ENCODE measurements around the gene WDR74.
"Not testable (repeated sequence)": the region's sequence is repeated elsewhere in the genome, so short reads cannot be mapped to it uniquely, and the experiment has no call there.

WDR74 gene

DNA sequence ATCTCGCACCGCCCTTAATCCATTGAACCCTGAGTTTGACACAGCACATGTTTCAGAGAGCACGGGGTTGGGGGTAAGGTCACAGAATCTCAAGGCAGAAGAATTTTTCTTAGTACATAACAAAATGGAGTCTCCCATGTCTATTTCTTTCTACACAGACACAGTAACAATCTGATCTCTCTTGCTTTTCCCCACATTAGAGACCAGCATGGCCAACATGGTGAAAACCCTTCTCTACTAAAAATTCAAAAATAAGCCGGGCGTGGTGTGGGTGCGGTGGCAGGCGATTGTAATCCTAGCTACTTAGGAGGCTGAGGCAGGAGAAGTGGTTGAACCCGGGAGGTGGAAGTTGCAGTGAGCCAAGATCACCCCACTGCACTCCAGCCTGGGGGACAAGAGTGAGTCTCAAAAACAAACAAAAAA, 19.9 kb upstream of the WDR74 start:
- not testable (repeated sequence) for DNase-seq

GRCh38 chr11:62858201-62858600, 18.8 kb upstream of the WDR74 start:
- DNase-seq, result no peak

- DNase-seq, result no peak
Observed at GRCh38 chr11:62857541-62857982, 18.2 kb upstream of the WDR74 start.

- DNase-seq, result no peak
Observed at GRCh38 chr11:62856333-62856895, 17.0 kb upstream of the WDR74 start.

DNA sequence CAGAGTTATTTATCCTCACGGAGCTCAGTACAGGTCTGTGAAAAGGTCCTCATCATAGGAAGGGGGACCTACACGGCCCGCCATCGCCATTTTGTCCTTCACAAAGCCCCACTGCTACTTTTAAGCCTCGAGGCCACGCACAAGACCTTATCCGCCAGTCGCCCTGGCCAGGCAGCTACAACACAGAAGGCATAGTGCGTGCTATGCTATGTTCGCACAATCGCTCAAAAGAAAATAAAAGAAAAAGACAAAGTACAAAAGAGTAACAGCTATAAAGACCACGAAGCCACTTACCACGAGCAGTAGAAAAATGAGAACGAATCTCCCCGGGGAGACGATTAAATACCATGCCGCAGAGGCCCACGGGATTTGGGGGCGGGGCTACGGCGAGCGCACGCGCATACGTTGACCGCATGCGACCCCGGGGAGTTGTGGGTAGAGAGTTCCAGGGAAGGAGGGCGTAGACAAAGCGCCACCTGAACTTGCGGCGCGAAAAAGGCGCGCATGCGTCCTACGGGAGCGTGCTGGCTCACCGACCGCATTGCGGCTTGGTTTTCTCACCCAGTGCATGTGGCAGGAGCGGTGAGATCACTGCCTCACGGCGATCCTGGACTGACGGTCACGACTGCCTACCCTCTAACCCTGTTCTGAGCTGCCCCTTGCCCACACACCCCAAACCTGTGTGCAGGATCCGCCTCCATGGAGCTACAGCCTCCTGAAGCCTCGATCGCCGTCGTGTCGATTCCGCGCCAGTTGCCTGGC, 16.4 kb upstream of the WDR74 start:
- DNase-seq, result peak; percentile 97

DNA sequence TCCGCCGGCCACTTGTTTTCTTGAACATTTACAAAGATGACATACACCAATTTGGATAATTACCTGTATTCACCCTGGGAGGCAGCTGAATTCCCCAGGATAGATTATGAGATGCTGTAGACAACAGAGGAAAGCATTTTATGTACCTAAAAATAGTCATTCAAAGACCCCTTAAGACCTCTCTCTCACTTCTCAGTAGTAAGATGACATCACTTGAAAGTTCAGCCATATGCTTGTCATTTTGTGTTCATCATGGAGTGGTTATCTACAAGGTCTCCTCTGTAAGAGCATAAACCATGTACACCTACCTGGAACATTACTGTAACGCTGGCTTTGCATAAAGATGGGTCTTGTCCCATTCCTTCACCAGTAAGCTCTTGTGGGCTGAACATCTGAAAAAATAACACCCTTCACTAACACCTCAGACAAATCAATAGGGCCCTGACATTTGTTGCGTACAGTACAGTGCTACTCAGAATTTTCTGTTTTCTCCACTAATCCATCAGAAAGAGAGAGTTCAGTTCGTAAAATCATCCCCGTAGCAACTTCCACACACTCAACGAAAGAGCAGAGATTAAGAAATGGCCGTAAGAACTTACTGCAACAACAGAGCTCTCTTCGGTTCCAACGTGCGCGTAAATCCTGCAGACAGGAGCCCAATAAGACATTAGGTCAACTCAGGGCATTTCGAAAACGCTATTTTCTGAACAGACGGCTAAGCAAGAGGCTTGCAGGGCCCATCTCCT, 15.6 kb upstream of the WDR74 start:
- DNase-seq, result no peak

- no peak for DNase-seq
Observed at GRCh38 chr11:62854013-62854824, 14.8 kb upstream of the WDR74 start.

- DNase-seq, result no peak
Observed at GRCh38 chr11:62853279-62853965, 14.0 kb upstream of the WDR74 start.

GRCh38 chr11:62852523-62853188, 13.3 kb upstream of the WDR74 start:
- no peak for DNase-seq

DNA sequence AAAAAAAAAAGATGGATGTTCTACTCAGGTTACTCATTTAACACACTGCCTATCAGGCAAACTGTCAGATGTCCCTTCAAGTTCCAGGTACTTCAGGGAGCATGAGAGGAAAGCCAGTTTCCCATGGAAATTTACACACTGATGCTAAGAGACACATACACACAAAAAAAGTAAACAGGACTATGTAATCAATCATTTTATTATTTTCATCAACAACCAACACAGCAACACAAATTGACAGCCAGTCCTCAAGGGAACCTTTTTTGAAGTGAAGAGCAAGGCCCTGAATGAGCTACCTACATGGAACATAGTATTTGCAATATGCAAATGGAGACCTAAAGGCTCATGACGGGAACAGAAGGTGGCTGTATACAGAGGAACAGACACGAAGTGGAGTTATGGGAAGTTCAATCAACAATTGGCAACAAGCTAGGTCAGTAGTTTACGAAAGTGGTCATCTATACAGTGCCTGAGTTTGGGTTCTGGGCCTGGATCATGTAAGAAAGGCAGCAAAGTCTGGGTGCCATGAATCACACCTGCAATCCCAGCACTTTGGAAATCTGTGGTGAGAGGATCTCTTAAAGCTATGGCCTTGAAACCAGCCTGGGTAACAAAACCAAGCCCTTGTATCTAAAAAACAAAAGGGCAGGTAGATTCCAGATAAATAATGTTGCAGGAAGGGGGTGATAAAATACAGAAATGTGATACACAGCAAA, 12.6 kb upstream of the WDR74 start:
- no peak for DNase-seq

DNA sequence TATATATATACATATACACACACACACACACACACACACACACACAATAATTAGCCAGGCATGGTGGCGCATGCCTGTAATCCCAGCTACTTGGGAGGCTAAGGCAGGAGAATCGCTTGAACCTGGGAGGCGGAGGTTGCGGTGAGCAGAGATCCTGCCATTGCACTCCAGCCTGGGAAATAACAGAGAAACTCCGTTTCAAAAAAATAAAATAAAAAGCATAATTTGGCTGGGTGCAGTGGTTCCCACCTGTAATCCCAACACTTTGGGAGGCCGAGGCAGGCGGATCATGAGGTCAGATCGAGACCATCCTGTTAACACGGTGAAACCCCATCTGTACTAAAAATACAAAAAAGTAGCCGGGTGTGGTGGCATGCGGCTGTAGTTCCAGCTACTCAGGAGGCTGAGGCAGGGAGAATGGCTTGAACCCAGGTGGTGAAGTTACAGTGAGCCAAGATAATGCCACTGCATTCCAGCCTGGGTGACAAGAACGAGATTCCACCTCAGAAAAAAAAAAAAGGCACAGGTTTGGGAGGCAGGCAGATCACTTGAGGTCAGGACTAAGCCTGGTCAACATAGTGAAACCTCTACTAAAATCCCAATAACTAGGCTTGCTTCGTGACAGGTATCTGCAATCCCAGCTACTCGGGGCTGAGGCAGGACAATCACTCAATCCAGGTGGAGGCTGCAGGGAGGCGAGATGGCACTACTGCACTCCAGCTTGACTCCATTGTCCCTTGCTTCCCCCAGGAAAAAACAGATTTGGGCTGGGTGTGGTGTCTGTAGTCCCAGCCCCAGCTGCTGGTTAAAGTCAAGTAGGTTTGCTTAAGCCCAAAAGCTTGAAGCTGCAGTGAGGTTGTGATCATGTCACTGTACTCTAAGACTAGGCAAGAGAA, 11.8 kb upstream of the WDR74 start:
- peak; percentile 8 for DNase-seq

DNA sequence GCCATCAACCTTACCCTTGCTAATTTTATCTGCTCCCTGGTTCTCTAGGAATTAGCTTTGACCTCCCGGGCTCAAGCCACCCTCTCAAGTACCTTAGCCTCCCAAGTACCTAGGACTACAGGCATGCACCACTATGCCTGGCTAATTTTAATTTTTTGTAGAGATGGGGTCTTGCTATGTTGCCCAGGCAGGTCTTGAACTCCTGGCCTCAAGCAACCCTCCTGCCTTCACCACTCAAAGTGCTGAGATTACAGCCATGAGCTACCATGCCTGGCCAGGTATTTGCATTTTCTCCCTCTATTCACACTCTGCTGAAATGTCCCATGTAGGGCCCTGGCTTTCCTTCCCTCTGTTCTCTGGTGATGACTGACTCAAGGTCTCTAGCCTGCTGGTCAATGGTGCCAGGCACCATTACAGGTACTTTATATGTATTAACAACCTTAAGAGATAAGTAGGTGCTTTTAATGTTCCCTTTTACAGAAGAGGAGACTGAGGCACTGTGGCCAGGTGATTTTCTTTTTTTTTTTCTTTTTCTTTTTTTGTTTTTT, 8.5 kb upstream of the WDR74 start:
- no peak for DNase-seq

- no peak for DNase-seq
Observed at GRCh38 chr11:62846177-62846576, 6.8 kb upstream of the WDR74 start.

GRCh38 chr11:62844154-62844553, 4.8 kb upstream of the WDR74 start:
- no peak for DNase-seq

DNA sequence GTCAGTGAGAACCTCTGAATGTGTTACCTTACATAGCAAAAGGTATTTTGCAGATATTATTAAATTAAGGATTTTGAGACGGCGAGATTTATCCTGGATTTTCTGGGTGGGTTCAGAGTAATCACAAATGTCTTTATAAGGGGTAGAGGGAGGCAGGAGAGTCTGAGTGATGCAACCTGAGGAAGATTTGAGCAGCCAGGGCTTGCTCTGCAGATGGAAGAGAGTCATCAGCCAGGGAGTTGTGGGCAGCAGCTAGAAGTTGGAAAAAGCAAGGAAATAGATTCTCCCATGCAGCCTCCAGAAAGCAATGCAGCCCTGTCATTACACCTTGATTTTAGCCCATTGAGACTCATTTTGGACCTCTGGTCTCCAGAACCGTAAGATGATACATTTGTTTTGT, 4.1 kb upstream of the WDR74 start:
- DNase-seq, result no peak

DNA sequence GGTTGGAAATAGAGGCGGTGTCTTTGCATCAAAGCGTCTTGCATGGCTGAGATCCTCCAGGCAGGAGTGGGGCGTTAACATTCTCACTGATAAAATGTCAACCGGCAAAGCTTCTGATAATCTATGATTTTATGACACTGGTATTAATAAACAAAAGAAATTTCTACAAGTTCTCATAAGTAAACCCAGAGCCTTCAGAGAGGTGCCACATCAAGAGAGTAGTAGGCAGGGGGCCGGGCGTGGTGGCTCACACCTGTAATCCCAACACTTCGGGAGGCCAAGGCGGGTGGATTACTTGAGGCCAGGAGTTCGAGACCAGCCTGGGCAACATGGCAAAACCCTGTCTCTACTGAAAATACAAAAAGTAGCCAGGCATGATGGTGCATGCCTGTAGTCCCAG, 3.5 kb upstream of the WDR74 start:
- not testable (repeated sequence) for DNase-seq

- no peak for DNase-seq
Observed at GRCh38 chr11:62842171-62842741, 2.9 kb upstream of the WDR74 start.

DNA sequence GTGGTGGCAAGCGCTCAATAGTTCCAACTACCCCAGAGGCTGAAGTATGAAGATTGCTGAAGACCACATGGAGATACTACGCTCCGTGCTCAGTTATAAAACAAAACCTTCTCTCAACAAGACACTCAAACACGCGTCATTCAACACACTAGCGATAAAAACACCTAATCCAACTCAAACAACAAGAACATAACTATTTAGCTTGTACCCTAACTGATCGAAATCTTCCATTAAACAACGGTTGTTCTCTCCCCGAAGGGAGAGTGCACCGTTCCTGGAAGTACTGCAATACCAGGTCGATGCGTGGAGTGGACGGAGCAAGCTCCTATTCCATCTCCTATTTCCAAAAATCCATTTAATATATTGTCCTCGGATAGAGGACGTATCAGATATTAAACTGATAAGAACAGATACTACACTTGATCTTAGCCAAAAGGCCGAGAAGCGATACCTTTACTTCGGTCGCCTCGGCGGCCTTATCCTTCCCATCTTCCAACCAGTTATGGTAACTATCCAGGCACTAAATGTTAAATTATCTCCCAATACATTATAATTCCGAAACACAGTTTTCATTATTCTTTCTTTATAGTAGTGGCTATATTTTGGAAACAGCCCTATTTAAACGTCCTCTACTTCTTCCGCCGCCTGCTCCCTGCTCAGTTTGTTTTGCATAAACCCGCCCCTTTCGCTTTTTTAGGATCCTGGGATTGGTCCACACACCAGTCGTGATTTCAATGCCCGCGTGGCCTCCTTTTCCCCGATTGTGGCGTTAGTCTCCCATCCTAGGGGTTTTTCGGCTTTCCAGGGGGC, 2.2 kb upstream of the WDR74 start:
- peak; percentile 96 for DNase-seq
